Fibroblast of lung (primary cell): ENCODE data around the gene ZSWIM7.

Source experiments
- EZH2 ChIP-seq: IDR thresholded peaks from 2 replicates; pipeline ENCODE4 v1.5.1; 2012; ENCODE audit warnings: low read length, control low read depth, mild to moderate bottlenecking; ENCODE audit errors: missing control alignments
- TF ChIP-seq, protein P1 (sequence below), 2 donors: IDR thresholded peaks in 1 of 2; conservative IDR thresholded peaks in 1 of 2; 1 replicate in 1 of 2; 2 replicates in 1 of 2; pipeline ENCODE4 v1.5.1; 2011 to 2012; ENCODE audit warnings: low read length in 2 of 2, control low read depth in 1 of 2, inconsistent platforms in 1 of 2, low read depth in 1 of 2, mild to moderate bottlenecking in 1 of 2

DNA sequence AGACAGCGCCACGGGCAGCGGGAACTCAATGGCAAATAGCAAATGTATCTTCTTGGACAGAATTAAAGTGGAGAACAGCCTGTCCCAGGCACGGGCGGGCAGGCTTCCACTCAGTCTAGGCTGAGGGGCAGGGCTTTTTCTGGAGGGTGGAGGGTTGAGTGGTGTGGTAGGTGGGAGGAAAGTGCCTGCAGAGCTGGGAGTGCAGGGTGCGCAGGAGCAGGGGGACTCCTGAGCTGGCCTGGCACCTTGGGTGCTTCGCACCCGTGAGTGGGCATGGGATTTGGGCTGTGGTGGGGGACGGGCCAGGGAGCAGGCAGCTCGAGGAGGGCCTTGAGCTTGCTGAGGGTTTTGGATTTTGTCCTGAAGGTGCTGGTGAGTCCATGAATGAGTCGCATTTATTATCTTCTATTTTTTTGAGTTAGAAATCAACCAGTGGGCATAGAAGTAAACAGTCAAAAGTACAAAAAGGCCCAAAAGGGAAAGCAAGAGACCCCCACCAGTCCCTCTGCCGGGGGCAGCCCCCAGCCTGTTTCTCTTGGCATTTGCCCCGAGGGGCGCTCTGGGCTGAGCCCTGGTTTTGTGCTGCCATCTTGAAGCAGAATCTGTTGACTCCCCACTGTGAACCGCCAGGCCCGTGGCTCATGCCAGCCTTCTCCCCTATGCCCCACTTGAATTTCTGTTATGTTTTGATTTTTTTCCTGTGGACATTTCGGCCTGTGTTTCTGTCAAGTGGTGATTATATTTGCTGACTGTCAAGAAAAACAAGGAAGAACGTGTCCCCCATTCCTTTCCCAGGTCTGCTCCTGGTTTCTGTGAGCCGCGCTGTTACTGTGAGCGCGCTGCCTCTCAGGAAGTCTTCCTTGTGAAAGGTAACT lies 46.4 kb downstream of the ZSWIM7 start:
- TF ChIP-seq, protein P1, sequence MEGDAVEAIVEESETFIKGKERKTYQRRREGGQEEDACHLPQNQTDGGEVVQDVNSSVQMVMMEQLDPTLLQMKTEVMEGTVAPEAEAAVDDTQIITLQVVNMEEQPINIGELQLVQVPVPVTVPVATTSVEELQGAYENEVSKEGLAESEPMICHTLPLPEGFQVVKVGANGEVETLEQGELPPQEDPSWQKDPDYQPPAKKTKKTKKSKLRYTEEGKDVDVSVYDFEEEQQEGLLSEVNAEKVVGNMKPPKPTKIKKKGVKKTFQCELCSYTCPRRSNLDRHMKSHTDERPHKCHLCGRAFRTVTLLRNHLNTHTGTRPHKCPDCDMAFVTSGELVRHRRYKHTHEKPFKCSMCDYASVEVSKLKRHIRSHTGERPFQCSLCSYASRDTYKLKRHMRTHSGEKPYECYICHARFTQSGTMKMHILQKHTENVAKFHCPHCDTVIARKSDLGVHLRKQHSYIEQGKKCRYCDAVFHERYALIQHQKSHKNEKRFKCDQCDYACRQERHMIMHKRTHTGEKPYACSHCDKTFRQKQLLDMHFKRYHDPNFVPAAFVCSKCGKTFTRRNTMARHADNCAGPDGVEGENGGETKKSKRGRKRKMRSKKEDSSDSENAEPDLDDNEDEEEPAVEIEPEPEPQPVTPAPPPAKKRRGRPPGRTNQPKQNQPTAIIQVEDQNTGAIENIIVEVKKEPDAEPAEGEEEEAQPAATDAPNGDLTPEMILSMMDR (conservative IDR thresholded peaks at IDR 0.05 in 1 of 2, IDR thresholded peaks at IDR 0.05 in 1 of 2; ENCODE audit: low read depth in 1 of 2, low read length in 2 of 2), result no peak
- TF ChIP-seq EZH2, result no peak
